Activated T-cell treated with anti-CD3 and anti-CD28 coated beads, Interleukin-2, amount 50 U/mL, for 24 hours (primary cell): Measurements from ENCODE around the gene TAOK3.
"Not testable (repeated sequence)": the region's sequence is repeated elsewhere in the genome, so short reads cannot be mapped to it uniquely, and the experiment has no call there.

Source experiments
- DNase-seq: peaks from one replicate; pipeline ENCODE4 v3.0.0-alpha.2; 2020
- H3K27ac Mint-ChIP-seq: 2 replicates; pipeline ENCODE4 v1.8.0; 2020; ENCODE audit warnings: mild to moderate bottlenecking, mixed read lengths
- H3K27me3 Mint-ChIP-seq: 2 replicates; pipeline ENCODE4 v1.8.0; 2020; ENCODE audit warnings: mixed read lengths
- H3K36me3 Mint-ChIP-seq: 2 replicates; pipeline ENCODE4 v1.8.0; 2020; ENCODE audit warnings: low read depth, mixed read lengths
- H3K4me1 Mint-ChIP-seq: 2 replicates; pipeline ENCODE4 v1.8.0; 2020; ENCODE audit warnings: low read depth, mixed read lengths
- H3K4me3 Mint-ChIP-seq: 2 replicates; pipeline ENCODE4 v1.8.0; 2020; ENCODE audit warnings: mild to moderate bottlenecking, moderate library complexity, mixed read lengths
- H3K9me3 Mint-ChIP-seq: 2 replicates; pipeline ENCODE4 v1.8.0; 2020; ENCODE audit warnings: mixed read lengths

The TAOK3 gene

DNA sequence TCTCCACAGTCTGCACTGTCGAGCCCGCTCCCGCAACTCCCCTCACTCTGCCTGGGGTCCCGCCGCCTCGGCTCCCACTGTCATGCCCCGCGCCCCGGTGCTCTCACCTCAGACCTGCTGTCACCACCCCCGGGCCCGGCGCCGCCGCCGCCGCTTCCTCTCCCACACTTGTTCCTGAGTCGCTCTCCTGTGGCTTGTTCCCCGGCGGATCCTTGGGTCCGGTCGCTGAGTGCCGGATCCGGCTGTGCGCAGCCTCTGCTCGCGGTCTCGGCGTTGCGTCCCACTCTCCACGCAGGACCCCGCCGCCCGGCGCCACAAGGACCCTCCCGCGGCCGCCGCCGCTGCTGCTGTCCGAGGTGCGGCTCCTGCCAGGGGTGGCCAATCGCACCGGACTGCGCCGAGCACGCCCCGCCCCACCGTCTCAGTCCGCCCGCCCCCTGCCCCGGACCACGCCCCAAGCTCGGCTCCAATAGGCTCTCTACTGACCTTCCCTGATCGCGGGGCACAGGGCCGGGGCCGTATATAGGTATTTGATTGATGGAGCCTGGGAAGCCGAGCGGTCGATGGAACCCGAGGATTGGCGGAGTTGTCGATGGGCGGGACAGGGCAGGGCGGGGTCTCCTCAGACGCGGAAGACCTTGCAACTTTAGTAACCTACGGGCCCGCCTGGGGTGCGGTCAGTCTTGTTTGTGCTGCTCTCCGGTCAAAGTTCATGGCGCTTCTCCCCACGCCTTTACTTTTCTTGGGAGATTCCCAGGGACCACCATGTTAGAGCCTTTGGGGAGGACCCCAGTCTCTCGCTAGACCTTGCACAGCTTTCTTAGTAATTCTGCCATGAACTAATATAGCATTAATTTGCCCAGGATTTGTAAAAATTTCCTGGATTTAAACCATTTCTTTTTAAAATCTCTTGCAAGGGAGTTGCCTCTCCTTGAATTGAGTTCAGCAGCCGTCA lies at the start of gene TAOK3:
Gene TAOK3 (minus strand): TSS at position 367 of the 955 bp plus-strand sequence. CDS start 117,340 bp downstream, outside the sequence.
- no peaks in the 10 kb centered on the region for H3K9me3 Mint-ChIP-seq
- H3K4me3 Mint-ChIP-seq, result peak within 1 kb of the TSS; percentile 90
- H3K4me1 Mint-ChIP-seq, result peaks cover 47% of the 10 kb centered on the region
- no peaks in the 10 kb centered on the region for H3K27me3 Mint-ChIP-seq
- DNase-seq, result peak; percentile 96
- H3K36me3 Mint-ChIP-seq, result peaks cover 10% of the 10 kb centered on the region
- H3K27ac Mint-ChIP-seq, result peak within 1 kb of the TSS; percentile 94

DNA sequence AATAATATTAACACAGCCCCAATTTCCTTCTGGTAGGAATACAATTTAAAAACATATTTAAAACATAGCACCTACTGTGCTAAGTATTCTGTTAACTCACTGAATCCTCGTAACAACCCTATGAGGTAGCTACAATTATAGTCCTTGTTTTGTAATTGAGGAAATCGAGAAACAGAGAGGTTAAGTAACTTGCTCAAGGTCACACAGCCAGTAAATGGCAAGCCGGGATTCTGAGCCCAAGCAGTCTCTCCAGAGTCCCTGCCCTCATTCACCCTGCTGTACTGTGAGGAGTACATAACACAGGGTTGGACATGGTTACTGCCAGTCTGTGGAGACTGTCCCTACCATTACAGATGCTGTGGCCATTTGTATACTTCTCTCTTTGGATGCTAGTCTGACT lies 48.0 kb upstream of the TAOK3 start:
- peaks cover 33% of the 10 kb centered on the region for H3K36me3 Mint-ChIP-seq
- no peak for DNase-seq
- H3K4me1 Mint-ChIP-seq, result no peaks in the 10 kb centered on the region
- H3K4me3 Mint-ChIP-seq, result no peak overlapping the region
- no peaks in the 10 kb centered on the region for H3K9me3 Mint-ChIP-seq
- no peaks in the 10 kb centered on the region for H3K27me3 Mint-ChIP-seq
- no peak overlapping the region for H3K27ac Mint-ChIP-seq

DNA sequence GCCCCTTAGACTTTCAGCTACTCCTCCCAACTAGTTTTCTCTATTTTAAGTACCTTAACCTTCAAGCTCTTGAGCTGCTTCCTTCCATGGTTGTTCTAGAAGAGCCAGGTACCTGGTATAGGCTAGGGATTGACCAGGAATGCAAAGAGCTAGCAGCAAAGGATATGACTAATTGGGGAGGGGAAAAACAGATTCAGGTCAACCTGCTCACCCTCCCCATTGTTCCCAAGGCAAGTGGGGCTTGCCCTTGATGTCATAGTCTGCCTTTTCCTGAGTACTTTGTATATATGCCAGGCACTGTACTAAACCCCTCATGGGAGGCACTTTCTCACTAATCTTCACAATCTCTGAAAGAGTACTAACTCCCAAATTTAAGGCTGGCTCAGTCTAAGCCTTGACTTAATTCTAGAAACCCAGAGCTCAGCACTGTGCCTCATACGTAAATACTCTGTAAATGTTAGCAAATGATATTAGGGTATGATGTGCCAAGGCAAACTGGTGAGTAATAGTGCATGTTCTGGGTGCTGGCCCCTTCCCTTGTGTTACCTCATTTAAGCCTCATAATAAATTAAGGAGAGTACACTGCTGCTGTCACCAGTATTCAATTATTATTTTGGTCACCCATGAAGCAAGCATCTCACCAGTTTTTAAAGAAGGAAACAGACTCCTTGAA lies 45.8 kb upstream of the TAOK3 start:
- Mint-ChIP-seq H3K9me3 (no peaks in the 10 kb centered on the region), H3K27me3 (no peaks in the 10 kb centered on the region), H3K4me1 (no peaks in the 10 kb centered on the region), H3K27ac (no peak overlapping the region), H3K36me3 (peaks cover 55% of the 10 kb centered on the region), H3K4me3 (no peak overlapping the region)
- DNase-seq, result no peak

DNA sequence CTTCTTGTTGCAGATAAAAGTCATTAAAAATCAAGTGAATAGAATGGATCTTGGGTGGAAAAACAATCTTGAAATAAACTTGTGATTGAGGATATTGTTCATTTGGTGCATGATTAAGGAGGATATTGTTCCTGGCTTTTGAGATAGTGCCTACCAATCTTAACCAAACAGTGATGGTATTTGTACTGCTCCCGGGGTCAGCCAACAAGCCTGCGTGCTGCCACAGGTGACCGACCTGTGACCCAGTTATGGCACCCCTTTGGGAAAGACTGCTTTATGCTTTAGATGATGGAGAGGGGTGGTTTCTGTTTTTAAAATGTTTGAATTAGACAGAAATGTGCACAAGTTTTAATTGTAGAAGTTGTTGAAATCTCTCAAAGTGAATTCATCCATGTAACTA lies 45.2 kb upstream of the TAOK3 start:
- Mint-ChIP-seq H3K27ac (no peak overlapping the region), H3K36me3 (peaks cover 61% of the 10 kb centered on the region), H3K9me3 (no peaks in the 10 kb centered on the region)

GRCh38 chr12:118409834-118410233 lies 37.1 kb upstream of the TAOK3 start:
- peaks cover 2% of the 10 kb centered on the region for H3K4me1 Mint-ChIP-seq
- peaks cover 10% of the 10 kb centered on the region for H3K9me3 Mint-ChIP-seq
- no peak for DNase-seq
- no peaks in the 10 kb centered on the region for H3K27me3 Mint-ChIP-seq
- H3K27ac Mint-ChIP-seq, result no peak overlapping the region
- H3K4me3 Mint-ChIP-seq, result no peak overlapping the region
- H3K36me3 Mint-ChIP-seq, result peaks cover 86% of the 10 kb centered on the region

More for the DNA sequence above, 45.2 kb upstream of the TAOK3 start:
- DNase-seq, result no peak
- Mint-ChIP-seq H3K4me1 (no peaks in the 10 kb centered on the region), H3K27me3 (no peaks in the 10 kb centered on the region), H3K4me3 (no peak overlapping the region)

GRCh38 chr12:118408241-118408640 lies 35.5 kb upstream of the TAOK3 start:
- H3K4me3 Mint-ChIP-seq, H3K27me3 Mint-ChIP-seq, H3K9me3 Mint-ChIP-seq, DNase-seq, H3K27ac Mint-ChIP-seq, H3K4me1 Mint-ChIP-seq: not testable (repeated sequence)
- peaks cover 85% of the 10 kb centered on the region for H3K36me3 Mint-ChIP-seq

DNA sequence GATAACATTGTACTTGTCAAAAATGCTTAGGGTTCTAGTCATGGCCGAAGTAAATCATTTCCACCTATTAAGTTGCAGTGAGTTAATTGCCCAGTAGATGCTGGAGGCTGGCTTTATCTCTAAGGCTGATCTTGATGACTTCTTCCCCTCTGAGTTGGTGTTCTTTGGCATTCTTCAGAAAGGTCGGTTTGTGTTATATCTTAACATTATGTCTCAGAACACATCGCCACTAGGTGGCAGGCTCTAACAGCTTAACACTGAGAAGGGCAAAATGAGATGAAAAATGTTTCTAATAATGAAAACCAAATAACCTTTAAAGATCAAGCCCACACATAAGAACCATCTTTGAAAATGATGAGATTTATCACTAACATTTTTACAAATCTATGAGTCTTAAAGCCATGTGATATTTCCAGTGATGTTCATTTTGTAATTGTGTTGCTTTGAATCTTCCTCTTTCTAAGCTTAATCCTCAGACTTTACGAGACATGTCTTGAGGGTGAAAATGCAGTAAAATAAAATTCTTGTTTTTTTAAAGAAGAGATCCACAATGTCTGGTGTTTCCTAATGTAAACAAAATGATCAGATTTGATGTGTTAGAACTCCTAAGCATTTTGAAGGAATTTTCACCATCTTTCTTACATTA lies 32.3 kb upstream of the TAOK3 start:
- H3K4me1 Mint-ChIP-seq, result peaks cover 3% of the 10 kb centered on the region
- peaks cover 87% of the 10 kb centered on the region for H3K36me3 Mint-ChIP-seq
- H3K9me3 Mint-ChIP-seq, result no peaks in the 10 kb centered on the region
- no peaks in the 10 kb centered on the region for H3K27me3 Mint-ChIP-seq
- peak; percentile 56 for DNase-seq
- no peak overlapping the region for H3K4me3 Mint-ChIP-seq
- H3K27ac Mint-ChIP-seq, result no peak overlapping the region

DNA sequence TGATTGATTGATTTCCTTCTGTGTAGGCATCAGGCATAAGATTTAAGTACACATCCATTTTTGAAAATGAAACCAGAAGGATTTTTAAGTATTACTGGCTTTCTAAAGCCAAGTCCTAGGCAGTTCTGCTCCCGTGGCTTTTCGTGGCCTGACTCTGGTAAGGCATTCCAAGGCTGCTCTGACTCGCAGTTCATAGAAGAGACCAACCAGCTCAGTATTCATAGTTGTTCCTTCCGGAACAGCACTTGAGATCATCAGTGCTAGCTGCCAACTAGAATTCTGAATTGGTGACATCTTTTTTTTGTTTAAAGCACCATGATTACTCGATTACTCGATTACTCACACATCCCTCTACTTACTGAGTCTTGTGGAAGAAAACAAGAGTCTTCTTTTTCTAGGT lies 29.5 kb upstream of the TAOK3 start:
- no peak for DNase-seq
- H3K36me3 Mint-ChIP-seq, result peaks cover 94% of the 10 kb centered on the region
- no peaks in the 10 kb centered on the region for H3K9me3 Mint-ChIP-seq
- H3K4me3 Mint-ChIP-seq, result no peak overlapping the region
- peak overlapping the region; percentile 59 for H3K27ac Mint-ChIP-seq
- H3K4me1 Mint-ChIP-seq, result peaks cover 3% of the 10 kb centered on the region
- no peaks in the 10 kb centered on the region for H3K27me3 Mint-ChIP-seq

- Mint-ChIP-seq H3K4me3 (no peak overlapping the region), H3K9me3 (no peaks in the 10 kb centered on the region), H3K36me3 (peaks cover 93% of the 10 kb centered on the region), H3K4me1 (no peaks in the 10 kb centered on the region), H3K27ac (peak overlapping the region; percentile 27), H3K27me3 (no peaks in the 10 kb centered on the region)
- no peak for DNase-seq
Observed at GRCh38 chr12:118398940-118399339, 26.2 kb upstream of the TAOK3 start.

- H3K36me3 Mint-ChIP-seq, result peaks cover 92% of the 10 kb centered on the region
Observed at GRCh38 chr12:118398524-118398923, 25.8 kb upstream of the TAOK3 start.

DNA sequence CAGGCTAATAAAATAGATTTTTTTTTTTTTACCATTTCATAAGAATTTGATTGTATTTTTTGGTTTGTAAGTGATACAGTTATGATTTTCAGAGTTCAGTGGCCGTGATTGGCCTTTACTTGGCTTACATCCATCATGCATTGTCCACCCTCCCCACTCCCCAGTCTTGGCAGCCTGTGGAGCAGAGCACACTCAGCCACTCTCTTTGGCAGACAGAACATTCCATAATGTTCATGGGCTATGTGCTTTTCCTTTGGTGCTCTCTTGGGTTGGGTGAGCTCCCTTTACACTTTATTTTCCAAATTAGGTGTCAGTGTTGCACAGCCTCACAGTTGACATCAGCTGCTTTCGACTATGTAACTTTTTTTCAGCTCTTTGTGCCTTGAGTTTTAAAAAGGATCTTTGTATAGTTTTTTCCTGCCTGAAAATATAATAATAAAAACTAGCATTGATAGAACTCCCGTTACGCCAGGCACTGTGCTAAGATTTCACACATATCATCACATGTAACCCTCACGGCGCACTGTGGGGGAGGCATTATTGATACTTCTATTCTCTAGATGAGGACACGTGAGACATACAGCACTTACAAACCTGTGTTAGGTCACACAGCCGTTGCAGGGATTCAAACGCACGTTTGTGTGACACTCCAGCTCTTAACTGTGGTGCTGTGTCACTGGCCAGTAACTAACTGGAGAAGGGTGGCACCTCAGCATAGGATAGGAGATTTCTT lies 25.2 kb upstream of the TAOK3 start:
- H3K9me3 Mint-ChIP-seq, result no peaks in the 10 kb centered on the region
- H3K27ac Mint-ChIP-seq, result no peak overlapping the region
- H3K4me1 Mint-ChIP-seq, result no peaks in the 10 kb centered on the region
- H3K36me3 Mint-ChIP-seq, result peaks cover 92% of the 10 kb centered on the region
- no peaks in the 10 kb centered on the region for H3K27me3 Mint-ChIP-seq
- no peak overlapping the region for H3K4me3 Mint-ChIP-seq
- DNase-seq, result no peak

More at GRCh38 chr12:118398524-118398923, 25.8 kb upstream of the TAOK3 start:
- Mint-ChIP-seq H3K4me3 (no peak overlapping the region), H3K4me1 (no peaks in the 10 kb centered on the region), H3K9me3 (no peaks in the 10 kb centered on the region), H3K27ac (no peak overlapping the region), H3K27me3 (no peaks in the 10 kb centered on the region)
- DNase-seq, result no peak

GRCh38 chr12:118391836-118392235 lies 19.1 kb upstream of the TAOK3 start:
- Mint-ChIP-seq H3K27ac (no peak overlapping the region), H3K4me1 (no peaks in the 10 kb centered on the region), H3K4me3 (no peak overlapping the region), H3K9me3 (no peaks in the 10 kb centered on the region), H3K36me3 (peaks cover 97% of the 10 kb centered on the region), H3K27me3 (no peaks in the 10 kb centered on the region)
- DNase-seq, result no peak

DNA sequence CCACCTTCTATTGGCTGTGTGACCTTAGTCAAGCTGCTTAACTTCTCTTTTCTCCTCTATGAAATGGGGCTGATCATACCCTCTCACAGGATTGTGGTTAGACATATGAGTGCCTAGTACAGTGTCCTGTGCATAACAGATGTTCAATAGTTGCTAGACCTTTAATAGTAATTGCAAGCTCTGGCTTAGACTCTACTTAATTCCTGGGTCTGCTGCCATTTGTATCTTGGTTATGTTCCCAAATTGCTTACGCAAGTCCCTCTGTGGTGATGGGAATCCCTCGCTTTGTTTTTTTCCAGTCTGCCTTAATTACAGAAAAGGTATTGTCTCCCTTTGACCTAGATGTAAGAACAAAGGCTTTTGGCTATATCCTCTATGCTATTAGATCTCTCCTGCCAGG lies 18.7 kb upstream of the TAOK3 start:
- H3K27ac Mint-ChIP-seq, result no peak overlapping the region
- no peaks in the 10 kb centered on the region for H3K27me3 Mint-ChIP-seq
- no peaks in the 10 kb centered on the region for H3K9me3 Mint-ChIP-seq
- peaks cover 97% of the 10 kb centered on the region for H3K36me3 Mint-ChIP-seq
- no peaks in the 10 kb centered on the region for H3K4me1 Mint-ChIP-seq
- DNase-seq, result no peak
- H3K4me3 Mint-ChIP-seq, result no peak overlapping the region

DNA sequence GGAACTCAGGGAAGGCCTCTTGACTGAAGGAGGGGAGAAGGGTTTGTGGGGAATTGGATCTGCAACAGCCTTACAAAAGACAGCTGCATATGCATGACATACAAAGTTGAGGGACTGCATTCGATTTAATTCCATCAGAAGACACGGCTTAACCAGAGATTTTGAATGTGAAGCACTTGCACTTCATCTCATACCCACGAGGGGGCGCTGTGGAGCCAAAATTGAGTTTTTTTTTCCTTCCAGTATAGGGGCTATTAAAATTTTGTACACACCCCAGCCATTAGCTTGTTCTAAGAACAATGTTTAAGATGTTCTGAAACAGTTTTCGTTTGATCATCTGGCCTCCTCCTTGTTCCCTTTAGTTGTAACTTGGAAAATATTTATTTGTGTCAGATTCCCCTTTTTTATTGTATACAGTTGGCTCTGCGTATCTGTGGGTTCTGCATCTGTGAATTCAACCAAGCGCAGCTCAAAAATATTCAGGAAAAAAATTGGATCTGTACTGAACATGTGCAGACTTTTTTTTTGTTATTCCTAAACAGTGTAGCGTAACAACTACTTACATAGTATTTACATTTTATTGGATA lies 5.3 kb upstream of the TAOK3 start:
- H3K4me3 Mint-ChIP-seq, result peak overlapping the region; percentile 92
- H3K36me3 Mint-ChIP-seq, result peaks cover 44% of the 10 kb centered on the region
- peaks cover 40% of the 10 kb centered on the region for H3K4me1 Mint-ChIP-seq

More for the DNA sequence above, 5.3 kb upstream of the TAOK3 start:
- no peaks in the 10 kb centered on the region for H3K9me3 Mint-ChIP-seq
- H3K27me3 Mint-ChIP-seq, result no peaks in the 10 kb centered on the region
- H3K27ac Mint-ChIP-seq, result peak overlapping the region; percentile 100
- peak; percentile 85 for DNase-seq
